Esophagus muscularis mucosa (tissue), 3 donors: ENCODE measurements around the gene PACSIN1.

Experiments used
- POLR2AphosphoS5 ChIP-seq, 2 donors: sonication (generic); formaldehyde crosslinking; IDR thresholded peaks; one replicate each; pipeline ENCODE4 v1.6.1; 2017; ENCODE audit warnings: antibody characterized with exemption in 2 of 2
- TF ChIP-seq, protein P1 (sequence below), 3 experiments: fragments of 200-600 bp in 2 of 3; fragments of 450-650 bp in 1 of 3; sonication (generic) in 2 of 3; IDR thresholded peaks; one replicate each; pipeline ENCODE4 v1.5.1; 2017 to 2019; ENCODE audit warnings: antibody characterized with exemption in 3 of 3, mild to moderate bottlenecking in 2 of 3, moderate library complexity in 1 of 3

DNA sequence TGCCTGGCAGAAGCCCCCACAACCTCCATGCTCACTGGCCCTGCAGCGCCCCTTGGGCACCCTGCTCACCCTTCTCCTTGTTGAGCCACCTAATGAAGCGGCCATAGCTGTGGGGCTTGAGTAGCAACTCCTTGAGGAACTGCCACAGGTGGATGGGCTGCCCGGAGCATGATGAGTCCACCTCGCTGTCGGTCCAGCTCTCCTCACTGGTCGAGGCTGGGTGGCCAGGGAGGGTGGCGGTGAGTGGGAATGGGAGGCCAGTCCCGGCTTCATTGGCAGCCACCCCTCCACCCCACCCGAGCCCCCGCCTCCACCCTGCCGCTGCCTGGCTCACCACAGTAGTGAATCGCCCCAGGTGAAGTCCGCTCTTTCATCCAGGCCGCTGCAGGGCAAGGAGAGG, 73.3 kb downstream of the PACSIN1 start:
- TF ChIP-seq, protein P1, sequence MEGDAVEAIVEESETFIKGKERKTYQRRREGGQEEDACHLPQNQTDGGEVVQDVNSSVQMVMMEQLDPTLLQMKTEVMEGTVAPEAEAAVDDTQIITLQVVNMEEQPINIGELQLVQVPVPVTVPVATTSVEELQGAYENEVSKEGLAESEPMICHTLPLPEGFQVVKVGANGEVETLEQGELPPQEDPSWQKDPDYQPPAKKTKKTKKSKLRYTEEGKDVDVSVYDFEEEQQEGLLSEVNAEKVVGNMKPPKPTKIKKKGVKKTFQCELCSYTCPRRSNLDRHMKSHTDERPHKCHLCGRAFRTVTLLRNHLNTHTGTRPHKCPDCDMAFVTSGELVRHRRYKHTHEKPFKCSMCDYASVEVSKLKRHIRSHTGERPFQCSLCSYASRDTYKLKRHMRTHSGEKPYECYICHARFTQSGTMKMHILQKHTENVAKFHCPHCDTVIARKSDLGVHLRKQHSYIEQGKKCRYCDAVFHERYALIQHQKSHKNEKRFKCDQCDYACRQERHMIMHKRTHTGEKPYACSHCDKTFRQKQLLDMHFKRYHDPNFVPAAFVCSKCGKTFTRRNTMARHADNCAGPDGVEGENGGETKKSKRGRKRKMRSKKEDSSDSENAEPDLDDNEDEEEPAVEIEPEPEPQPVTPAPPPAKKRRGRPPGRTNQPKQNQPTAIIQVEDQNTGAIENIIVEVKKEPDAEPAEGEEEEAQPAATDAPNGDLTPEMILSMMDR (IDR thresholded peaks at IDR 0.05): no peak
- TF ChIP-seq POLR2AphosphoS5 (IDR thresholded peaks at IDR 0.05): no peak
